Stimulated activated memory B cell treated with anti-CD40 and anti-IgM and Interleukin-4, amounts not matched to agents 10 μg/mL and 1 μg/mL and 100 μg/mL, for 72 hours (primary cell): Measurements from ENCODE around the gene PIEZO2.

ENCODE experiments used
- ATAC-seq: fragments of 150-1000 bp; cut with Tn5 transposase; 2 replicates; pipeline ENCODE4 v1.10.0; 2021
- H3K27ac Mint-ChIP-seq: one replicate; pipeline ENCODE4 v1.8.0; 2022; ENCODE audit warnings: mild to moderate bottlenecking, mixed read lengths
- H3K27me3 Mint-ChIP-seq: one replicate; pipeline ENCODE4 v1.8.0; 2022; ENCODE audit warnings: mixed read lengths
- H3K36me3 Mint-ChIP-seq: one replicate; pipeline ENCODE4 v1.8.0; 2022; ENCODE audit warnings: mixed read lengths
- H3K4me1 Mint-ChIP-seq: one replicate; pipeline ENCODE4 v1.8.0; 2022; ENCODE audit warnings: mixed read lengths
- H3K4me3 Mint-ChIP-seq: one replicate; pipeline ENCODE4 v1.8.0; 2022; ENCODE audit warnings: mild to moderate bottlenecking, moderate library complexity, mixed read lengths
- H3K9me3 Mint-ChIP-seq: one replicate; pipeline ENCODE4 v1.8.0; 2022; ENCODE audit warnings: mixed read lengths

The PIEZO2 gene

GRCh38 chr18:11020161-11020853, 129.1 kb downstream of the PIEZO2 start:
- Mint-ChIP-seq H3K36me3 (no peaks in the 10 kb centered on the region), H3K27ac (no peak overlapping the region), H3K4me3 (no peak overlapping the region), H3K27me3 (no peaks in the 10 kb centered on the region), H3K4me1 (no peaks in the 10 kb centered on the region), H3K9me3 (no peaks in the 10 kb centered on the region)
- ATAC-seq = no peak

- Mint-ChIP-seq H3K9me3 (no peaks in the 10 kb centered on the region), H3K27ac (no peak overlapping the region), H3K4me3 (no peak overlapping the region)
These were observed 129.9 kb downstream of the PIEZO2 start for GRCh38 chr18:11019295-11020105.

GRCh38 chr18:11009869-11010268, 139.5 kb downstream of the PIEZO2 start:
- H3K27ac Mint-ChIP-seq = no peak overlapping the region
- no peaks in the 10 kb centered on the region for H3K9me3 Mint-ChIP-seq
- ATAC-seq = no peak
- H3K4me1 Mint-ChIP-seq = no peaks in the 10 kb centered on the region
- no peaks in the 10 kb centered on the region for H3K36me3 Mint-ChIP-seq
- H3K27me3 Mint-ChIP-seq = no peaks in the 10 kb centered on the region
- no peak overlapping the region for H3K4me3 Mint-ChIP-seq

More at GRCh38 chr18:11019295-11020105, 129.9 kb downstream of the PIEZO2 start:
- Mint-ChIP-seq H3K36me3 (no peaks in the 10 kb centered on the region), H3K27me3 (no peaks in the 10 kb centered on the region), H3K4me1 (no peaks in the 10 kb centered on the region)
- ATAC-seq = no peak

- no peak overlapping the region for H3K27ac Mint-ChIP-seq
- no peaks in the 10 kb centered on the region for H3K9me3 Mint-ChIP-seq
- no peak overlapping the region for H3K4me3 Mint-ChIP-seq
- ATAC-seq = no peak
- H3K4me1 Mint-ChIP-seq = no peaks in the 10 kb centered on the region
- H3K36me3 Mint-ChIP-seq = no peaks in the 10 kb centered on the region
- no peaks in the 10 kb centered on the region for H3K27me3 Mint-ChIP-seq
These were observed 140.2 kb downstream of the PIEZO2 start for GRCh38 chr18:11009147-11009546.

GRCh38 chr18:11008505-11008904, 140.9 kb downstream of the PIEZO2 start:
- no peaks in the 10 kb centered on the region for H3K4me1 Mint-ChIP-seq
- no peaks in the 10 kb centered on the region for H3K27me3 Mint-ChIP-seq
- H3K4me3 Mint-ChIP-seq = no peak overlapping the region
- no peaks in the 10 kb centered on the region for H3K9me3 Mint-ChIP-seq
- no peak overlapping the region for H3K27ac Mint-ChIP-seq
- H3K36me3 Mint-ChIP-seq = no peaks in the 10 kb centered on the region
- no peak for ATAC-seq

- Mint-ChIP-seq H3K36me3 (no peaks in the 10 kb centered on the region), H3K27ac (no peak overlapping the region), H3K27me3 (no peaks in the 10 kb centered on the region), H3K9me3 (no peaks in the 10 kb centered on the region), H3K4me1 (no peaks in the 10 kb centered on the region), H3K4me3 (no peak overlapping the region)
- ATAC-seq = no peak
These were observed 143.8 kb downstream of the PIEZO2 start for GRCh38 chr18:11005528-11005927.

- H3K27ac Mint-ChIP-seq = no peak overlapping the region
- H3K36me3 Mint-ChIP-seq = no peaks in the 10 kb centered on the region
- H3K27me3 Mint-ChIP-seq = no peaks in the 10 kb centered on the region
- no peaks in the 10 kb centered on the region for H3K4me1 Mint-ChIP-seq
- ATAC-seq = no peak
- H3K9me3 Mint-ChIP-seq = no peaks in the 10 kb centered on the region
- no peak overlapping the region for H3K4me3 Mint-ChIP-seq
These were observed 144.4 kb downstream of the PIEZO2 start for GRCh38 chr18:11004951-11005350.

GRCh38 chr18:11004294-11004693, 145.1 kb downstream of the PIEZO2 start:
- no peak overlapping the region for H3K4me3 Mint-ChIP-seq
- H3K9me3 Mint-ChIP-seq = no peaks in the 10 kb centered on the region
- H3K27ac Mint-ChIP-seq = no peak overlapping the region
- ATAC-seq = no peak
- no peaks in the 10 kb centered on the region for H3K36me3 Mint-ChIP-seq
- H3K27me3 Mint-ChIP-seq = no peaks in the 10 kb centered on the region
- no peaks in the 10 kb centered on the region for H3K4me1 Mint-ChIP-seq

GRCh38 chr18:11002796-11003195, 146.6 kb downstream of the PIEZO2 start:
- H3K4me3 Mint-ChIP-seq = no peak overlapping the region
- no peak overlapping the region for H3K27ac Mint-ChIP-seq
- peaks cover 3% of the 10 kb centered on the region for H3K9me3 Mint-ChIP-seq
- H3K36me3 Mint-ChIP-seq = no peaks in the 10 kb centered on the region
- no peaks in the 10 kb centered on the region for H3K27me3 Mint-ChIP-seq
- ATAC-seq = no peak
- no peaks in the 10 kb centered on the region for H3K4me1 Mint-ChIP-seq

- peaks cover 3% of the 10 kb centered on the region for H3K9me3 Mint-ChIP-seq
- ATAC-seq = no peak
- no peaks in the 10 kb centered on the region for H3K4me1 Mint-ChIP-seq
- no peak overlapping the region for H3K27ac Mint-ChIP-seq
- H3K27me3 Mint-ChIP-seq = no peaks in the 10 kb centered on the region
- no peak overlapping the region for H3K4me3 Mint-ChIP-seq
- H3K36me3 Mint-ChIP-seq = no peaks in the 10 kb centered on the region
These were observed 147.1 kb downstream of the PIEZO2 start for GRCh38 chr18:11002277-11002676.

- no peaks in the 10 kb centered on the region for H3K36me3 Mint-ChIP-seq
- H3K27me3 Mint-ChIP-seq = no peaks in the 10 kb centered on the region
- no peak overlapping the region for H3K27ac Mint-ChIP-seq
- H3K4me3 Mint-ChIP-seq = no peak overlapping the region
- no peaks in the 10 kb centered on the region for H3K4me1 Mint-ChIP-seq
- peaks cover 8% of the 10 kb centered on the region for H3K9me3 Mint-ChIP-seq
- ATAC-seq = no peak
These were observed 149.3 kb downstream of the PIEZO2 start for GRCh38 chr18:11000071-11000470.

- no peaks in the 10 kb centered on the region for H3K4me1 Mint-ChIP-seq
- no peaks in the 10 kb centered on the region for H3K36me3 Mint-ChIP-seq
- H3K9me3 Mint-ChIP-seq = peaks cover 19% of the 10 kb centered on the region
- ATAC-seq = no peak
- H3K4me3 Mint-ChIP-seq = no peak overlapping the region
- H3K27ac Mint-ChIP-seq = no peak overlapping the region
- no peaks in the 10 kb centered on the region for H3K27me3 Mint-ChIP-seq
These were observed 151.5 kb downstream of the PIEZO2 start for GRCh38 chr18:10997885-10998284.

GRCh38 chr18:10995550-10995949, 153.8 kb downstream of the PIEZO2 start:
- Mint-ChIP-seq H3K27me3 (no peaks in the 10 kb centered on the region), H3K27ac (no peak overlapping the region), H3K36me3 (no peaks in the 10 kb centered on the region), H3K9me3 (peaks cover 24% of the 10 kb centered on the region), H3K4me3 (no peak overlapping the region), H3K4me1 (no peaks in the 10 kb centered on the region)
- no peak for ATAC-seq

- no peak for ATAC-seq
- H3K36me3 Mint-ChIP-seq = no peaks in the 10 kb centered on the region
These were observed 159.9 kb downstream of the PIEZO2 start for GRCh38 chr18:10989486-10989885.

GRCh38 chr18:10985689-10986088, 163.7 kb downstream of the PIEZO2 start:
- no peaks in the 10 kb centered on the region for H3K27me3 Mint-ChIP-seq
- no peak overlapping the region for H3K4me3 Mint-ChIP-seq
- no peak for ATAC-seq
- H3K36me3 Mint-ChIP-seq = no peaks in the 10 kb centered on the region
- no peaks in the 10 kb centered on the region for H3K4me1 Mint-ChIP-seq
- no peak overlapping the region for H3K27ac Mint-ChIP-seq
- H3K9me3 Mint-ChIP-seq = peaks cover 17% of the 10 kb centered on the region

More at GRCh38 chr18:10989486-10989885, 159.9 kb downstream of the PIEZO2 start:
- no peak overlapping the region for H3K4me3 Mint-ChIP-seq
- H3K27ac Mint-ChIP-seq = no peak overlapping the region
- H3K4me1 Mint-ChIP-seq = no peaks in the 10 kb centered on the region
- no peaks in the 10 kb centered on the region for H3K27me3 Mint-ChIP-seq
- peaks cover 28% of the 10 kb centered on the region for H3K9me3 Mint-ChIP-seq

GRCh38 chr18:10979411-10979810, 170.0 kb downstream of the PIEZO2 start:
- peaks cover 6% of the 10 kb centered on the region for H3K9me3 Mint-ChIP-seq
- no peaks in the 10 kb centered on the region for H3K4me1 Mint-ChIP-seq
- H3K36me3 Mint-ChIP-seq = no peaks in the 10 kb centered on the region
- no peak overlapping the region for H3K4me3 Mint-ChIP-seq
- ATAC-seq = no peak
- no peak overlapping the region for H3K27ac Mint-ChIP-seq
- no peaks in the 10 kb centered on the region for H3K27me3 Mint-ChIP-seq
